Occipital lobe (tissue), 2 donors: Measurements from ENCODE around the gene MUC6. TPM values are rescaled to one million over a fixed set of nuclear protein-coding genes. Genes with fewer than 3 reads are reported as not detected.
"Not testable (repeated sequence)": the region's sequence is repeated elsewhere in the genome, so short reads cannot be mapped to it uniquely, and the experiment has no call there.

Experiments used
- DNase-seq: peaks from one replicate; lab custom pipeline; 2025; lab: John Stamatoyannopoulos, UW
- total RNA-seq: library from RNA; depleted of rRNA; stranded (reverse); fragments of >200 nt; gene quantifications from one replicate; pipeline ENCODE4 v1.2.3, GENCODE V29; 2014

MUC6 gene
- total RNA-seq, 1 donor from 2014 or later, result not detected

- no peak for DNase-seq
Measured at GRCh38 chr11:987671-988070, 48.8 kb downstream of the MUC6 start.

DNA sequence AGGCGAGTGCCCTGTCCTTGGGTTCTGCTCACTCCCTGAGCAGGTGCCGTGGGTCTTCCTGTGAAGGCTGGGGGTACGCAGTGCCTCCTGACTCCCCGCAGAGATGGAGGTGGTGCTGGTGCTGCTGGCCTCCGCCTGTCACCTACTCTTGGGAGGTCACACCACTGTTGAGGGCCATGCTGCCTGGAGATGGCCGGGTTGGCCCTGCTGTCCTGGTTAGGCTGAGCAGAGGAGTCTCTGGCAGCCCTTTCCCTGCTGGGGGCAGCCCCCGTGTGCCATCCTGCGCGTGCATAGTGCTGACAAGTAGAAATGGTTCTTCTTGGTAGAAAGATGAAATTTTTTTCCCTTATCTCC lies 49.6 kb downstream of the MUC6 start:
- DNase-seq, result no peak

DNA sequence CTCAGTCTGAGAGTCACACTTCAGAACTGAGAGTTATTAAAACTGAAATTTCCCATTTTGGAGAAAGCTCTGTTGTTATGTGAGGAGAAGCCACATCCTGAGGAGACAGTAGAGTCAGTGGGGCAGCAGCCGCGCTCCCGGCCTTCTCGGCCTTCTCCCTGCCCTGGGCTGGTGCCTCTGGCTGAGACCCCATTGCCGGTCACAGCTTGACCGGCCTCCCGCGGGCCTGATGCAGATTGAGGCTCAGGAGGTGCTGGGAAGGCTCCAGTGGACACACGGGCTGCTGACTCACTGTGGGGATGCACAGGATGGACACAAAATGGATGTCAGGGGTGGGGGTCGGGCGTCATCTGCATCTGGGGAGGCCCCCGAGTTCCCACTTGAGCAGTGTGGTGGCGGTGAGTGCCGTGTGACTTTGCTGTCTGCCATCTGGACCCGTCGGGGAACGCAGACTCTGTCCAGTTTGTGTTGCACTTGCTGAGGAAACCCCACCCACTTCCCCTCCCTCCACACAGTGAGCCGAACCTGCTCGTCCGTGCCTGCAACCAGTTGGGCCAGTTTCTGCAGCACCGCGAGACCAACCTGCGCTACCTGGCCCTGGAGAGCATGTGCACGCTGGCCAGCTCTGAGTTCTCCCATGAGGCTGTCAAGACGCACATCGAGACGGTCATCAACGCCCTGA lies 50.1 kb downstream of the MUC6 start:
- no peak for DNase-seq

DNA sequence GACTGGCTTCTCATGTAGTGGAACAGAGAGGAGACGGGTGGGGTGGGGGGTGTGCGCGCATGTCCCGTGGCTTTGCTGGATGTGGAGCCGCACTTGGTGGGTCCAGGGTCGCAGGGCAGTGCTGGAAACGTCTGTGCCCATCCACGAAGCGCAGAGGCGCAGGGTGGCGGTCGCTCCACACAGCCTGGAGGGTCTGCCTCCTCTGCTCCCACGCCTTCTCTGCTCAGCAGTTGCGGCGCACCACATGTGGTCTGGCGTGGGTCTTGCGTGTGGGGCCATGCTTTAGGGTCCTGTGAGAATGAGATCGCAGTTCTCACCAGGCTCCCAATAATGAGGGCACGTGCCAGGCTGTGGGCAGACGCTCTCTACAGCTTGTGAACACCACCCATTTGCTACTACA lies 50.7 kb downstream of the MUC6 start:
- no peak for DNase-seq

DNA sequence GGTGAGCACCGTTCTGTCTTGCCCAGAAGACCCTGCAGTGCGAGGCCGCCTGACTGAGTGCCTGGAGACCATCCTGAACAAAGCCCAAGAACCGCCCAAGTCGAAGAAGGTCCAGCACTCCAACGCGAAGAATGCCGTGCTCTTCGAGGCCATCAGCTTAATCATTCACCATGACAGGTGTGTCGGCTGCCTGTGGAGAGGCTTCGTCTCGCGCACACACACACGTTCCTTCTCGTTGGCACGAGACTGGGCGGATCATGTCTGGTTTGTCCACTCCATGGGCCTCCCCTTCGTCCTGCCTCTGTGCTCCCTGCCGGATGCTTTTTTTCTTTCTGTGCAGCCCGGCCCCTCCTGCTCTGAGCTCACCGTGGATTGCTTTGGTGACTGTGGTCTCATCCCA lies 51.1 kb downstream of the MUC6 start:
- DNase-seq, result no peak

DNA sequence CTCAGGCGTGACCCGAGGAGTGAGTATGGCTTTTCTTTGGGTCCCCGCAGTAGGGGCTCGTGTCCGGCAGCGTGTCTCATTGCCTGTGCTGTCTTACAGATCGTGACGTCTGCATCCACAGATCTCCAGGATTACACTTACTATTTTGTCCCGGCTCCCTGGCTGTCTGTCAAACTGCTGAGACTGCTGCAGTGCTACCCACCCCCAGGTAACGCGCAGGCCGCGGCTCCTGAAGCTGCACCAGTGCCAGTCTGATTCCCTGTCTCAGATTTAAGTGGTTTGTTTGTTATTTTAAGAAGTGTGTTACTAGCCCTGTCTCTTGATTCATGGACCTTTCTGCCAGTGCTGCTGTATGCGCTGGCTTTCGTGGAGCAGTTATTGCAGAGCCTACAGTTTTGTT lies 52.0 kb downstream of the MUC6 start:
- no peak for DNase-seq

DNA sequence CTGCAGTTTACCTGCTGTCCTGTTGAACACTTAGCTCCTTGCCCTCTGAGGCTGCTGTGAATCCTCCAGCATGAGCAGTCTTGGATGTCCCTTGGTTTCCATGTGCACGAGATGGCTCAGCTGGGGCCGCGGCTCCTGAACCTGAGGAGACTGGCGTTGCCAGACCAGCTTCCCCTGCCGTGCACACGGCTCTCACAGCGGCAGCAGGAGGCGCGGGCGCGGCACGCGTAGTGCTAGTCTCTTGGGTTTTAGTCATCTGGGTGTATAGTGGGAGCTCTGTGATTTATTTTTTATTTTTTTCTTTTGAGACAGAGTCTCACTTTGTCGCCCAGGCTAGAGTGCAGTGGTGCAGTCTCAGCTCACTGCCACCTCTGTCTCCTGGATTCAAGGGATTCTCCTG lies 54.8 kb downstream of the MUC6 start:
- no peak for DNase-seq

DNA sequence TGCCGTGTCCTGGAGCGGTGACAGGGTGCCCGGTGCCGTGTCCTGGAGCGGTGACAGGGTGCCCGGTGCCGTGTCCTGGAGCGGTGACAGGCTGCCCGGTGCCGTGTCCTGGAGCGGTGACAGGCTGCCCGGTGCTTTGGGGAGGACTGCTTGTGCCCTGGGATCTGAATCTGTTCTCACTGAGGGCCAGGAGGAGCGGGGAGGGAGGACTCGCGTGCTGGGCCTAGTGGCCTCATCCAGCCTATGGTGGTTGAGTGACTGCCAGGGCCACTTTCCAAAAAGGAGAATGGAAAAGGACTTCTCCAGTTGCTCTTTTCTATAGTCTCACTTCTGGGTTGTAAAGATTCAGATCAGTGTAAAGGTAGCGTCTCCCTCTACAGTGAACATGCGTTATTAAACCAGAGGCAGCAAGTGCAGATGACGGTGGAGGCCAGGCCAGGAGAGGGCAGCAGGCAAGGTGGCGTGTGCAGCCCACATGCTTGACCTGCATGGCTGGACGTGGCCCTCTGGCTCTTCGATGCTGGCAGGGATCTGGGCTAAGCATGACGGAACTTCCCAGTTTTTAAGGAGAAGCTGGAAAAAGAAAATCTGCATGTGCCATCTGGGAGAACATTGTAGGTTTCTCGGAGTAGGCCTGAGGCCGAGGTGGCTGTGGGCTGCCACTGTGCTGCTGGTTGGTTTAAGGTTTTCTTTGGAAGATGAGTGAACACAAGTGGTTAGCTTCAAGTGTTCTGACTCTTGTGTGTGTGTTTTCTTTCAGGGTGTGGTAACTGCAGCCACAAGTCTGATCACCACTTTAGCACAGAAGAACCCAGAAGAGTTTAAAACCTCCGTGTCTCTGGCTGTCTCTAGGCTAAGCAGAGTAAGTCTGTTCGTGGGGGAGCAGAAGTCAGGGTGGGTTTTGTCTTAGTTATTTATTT lies 55.8 kb downstream of the MUC6 start:
- no peak for DNase-seq

- no peak for DNase-seq
Measured at GRCh38 chr11:978781-979180, 57.7 kb downstream of the MUC6 start.

GRCh38 chr11:977830-978720 lies 58.4 kb downstream of the MUC6 start:
- no peak for DNase-seq

GRCh38 chr11:976431-977160 lies 59.9 kb downstream of the MUC6 start:
- peak; percentile 49 for DNase-seq

DNA sequence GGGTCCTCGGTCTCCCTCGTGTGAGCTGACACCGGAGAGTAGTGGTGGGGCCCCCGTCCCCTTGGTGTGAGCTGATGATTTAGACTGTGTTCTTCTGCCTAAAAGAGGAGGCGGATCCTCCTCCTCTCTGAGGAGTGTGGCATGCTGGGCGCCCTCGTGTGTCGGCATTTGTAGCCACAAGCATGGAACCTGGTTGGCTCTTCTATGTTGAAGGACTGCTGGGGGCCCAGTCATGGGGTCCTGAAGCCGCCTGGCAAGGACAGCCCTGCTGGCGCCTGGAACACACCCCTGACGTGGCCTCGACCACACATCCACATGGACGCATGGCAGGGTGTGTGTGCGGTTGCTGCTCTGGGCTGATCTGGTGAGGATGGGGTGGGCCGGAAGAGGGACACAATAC lies 60.7 kb downstream of the MUC6 start:
- DNase-seq, result no peak

DNA sequence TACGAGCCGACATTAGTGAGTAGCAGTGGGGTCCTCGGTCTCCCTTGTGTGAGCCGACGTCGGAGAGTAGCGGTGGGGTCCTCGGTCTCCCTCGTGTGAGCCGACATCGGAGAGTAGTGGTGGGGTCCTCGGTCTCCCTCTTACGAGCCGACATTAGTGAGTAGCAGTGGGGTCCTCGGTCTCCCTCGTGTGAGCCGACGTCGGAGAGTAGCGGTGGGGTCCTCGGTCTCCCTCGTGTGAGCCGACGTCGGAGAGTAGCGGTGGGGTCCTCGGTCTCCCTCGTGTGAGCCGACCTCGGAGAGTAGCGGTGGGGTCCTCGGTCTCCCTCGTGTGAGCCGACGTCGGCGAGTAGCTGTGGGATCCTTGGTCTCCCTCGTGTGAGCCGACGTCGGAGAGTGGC lies 61.1 kb downstream of the MUC6 start:
- DNase-seq, result not testable (repeated sequence)

- no peak for DNase-seq
Measured at GRCh38 chr11:973237-973636, 63.3 kb downstream of the MUC6 start.

DNA sequence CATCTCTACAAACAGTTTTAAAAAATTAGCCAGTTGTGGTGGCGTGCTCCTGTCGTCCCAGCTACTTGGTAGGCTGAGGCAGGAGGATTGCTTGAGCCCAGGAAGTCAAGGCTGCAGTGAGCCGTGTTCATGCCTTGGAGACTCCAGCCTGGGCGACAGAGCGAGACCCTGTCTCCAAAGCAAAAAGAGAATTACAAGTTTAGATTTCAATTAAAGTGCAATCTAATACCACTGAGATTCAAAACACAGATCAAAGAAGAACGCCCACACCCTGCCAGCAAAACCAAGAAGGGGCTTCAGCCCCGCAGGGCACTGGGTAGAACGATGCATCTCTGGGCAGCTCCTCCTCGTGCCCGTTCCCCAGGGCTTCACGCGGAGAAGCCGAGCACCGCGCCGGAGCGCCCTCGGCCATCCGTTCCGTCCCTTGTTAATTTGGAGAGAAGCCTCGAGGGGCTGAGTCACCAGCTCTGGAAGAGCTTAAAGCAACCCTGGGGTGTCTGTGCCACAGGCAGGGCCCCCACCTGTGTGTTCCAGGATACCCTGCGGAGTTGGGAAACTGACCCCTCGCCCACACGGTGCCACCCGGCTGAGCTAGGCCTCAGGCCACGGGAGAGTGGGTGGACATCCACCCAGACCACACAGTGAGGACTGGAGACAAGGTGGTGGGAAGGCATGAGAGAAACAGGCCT lies 63.9 kb downstream of the MUC6 start:
- DNase-seq, result no peak

- DNase-seq, result peak; percentile 59
Measured at GRCh38 chr11:971731-972365, 64.7 kb downstream of the MUC6 start.

GRCh38 chr11:971092-971690 lies 65.3 kb downstream of the MUC6 start:
- no peak for DNase-seq

- DNase-seq, result no peak
Measured at GRCh38 chr11:970319-970871, 66.1 kb downstream of the MUC6 start.

- DNase-seq, result no peak
Measured at GRCh38 chr11:969651-970205, 66.8 kb downstream of the MUC6 start.
